Colonic mucosa (tissue), 4 donors: ENCODE data around the gene KIF13A. TPM values are rescaled to one million over a fixed set of nuclear protein-coding genes. Genes with fewer than 3 reads are reported as not detected.

Source experiments
- DNase-seq: peaks from one replicate; pipeline ENCODE4 v3.0.0-alpha.2; 2020
- H3K27ac ChIP-seq: fragments of 200-600 bp; one replicate; pipeline ENCODE4 v1.8.0; 2021
- H3K27me3 ChIP-seq: fragments of 200-600 bp; one replicate; pipeline ENCODE4 v1.8.0; 2021
- H3K36me3 ChIP-seq: fragments of 200-600 bp; one replicate; pipeline ENCODE4 v1.8.0; 2021
- H3K4me1 ChIP-seq: fragments of 200-600 bp; one replicate; pipeline ENCODE4 v1.8.0; 2021; ENCODE audit warnings: mild to moderate bottlenecking
- H3K4me3 ChIP-seq: fragments of 200-600 bp; one replicate; pipeline ENCODE4 v1.8.0; 2021
- H3K9ac ChIP-seq, 2 donors: one replicate each; pipeline ENCODE4 v1.7.0; 2013; ENCODE audit warnings: control low read depth in 2 of 2, low read depth in 2 of 2, low read length in 2 of 2
- H3K9me3 ChIP-seq: fragments of 200-600 bp; one replicate; pipeline ENCODE4 v1.8.0; 2021
- intact Hi-C: fragments of 100-400 bp; cut with DNase I; formaldehyde crosslinking; loops from one replicate; pipeline ENCODE4 v1.14.1; 2022
- total RNA-seq, 2 donors: library from RNA; stranded (reverse); fragmentation: NEBNext Ultra II Directional in 1 of 2; extraction: Animal tissue kit (Norgen Biotek cat#: 25700) in 1 of 2; gene quantifications; one replicate each; pipeline ENCODE4 v1.2.1, GENCODE V29; 2021
- TF ChIP-seq, protein P1 (sequence below): fragments of 200-600 bp; IDR thresholded peaks from one replicate; pipeline ENCODE4 v1.8.0; 2022; ENCODE audit warnings: antibody characterized with exemption, mild to moderate bottlenecking
- donor health status: healthy.
- donor health status: DM: no; HTN: no; CAD: no.
- donor health status: DM: no; HTN: no; CAD: no.

KIF13A gene
- total RNA-seq, 2 donors from 2014 or later = 43.7 to 54.0 TPM

DNA sequence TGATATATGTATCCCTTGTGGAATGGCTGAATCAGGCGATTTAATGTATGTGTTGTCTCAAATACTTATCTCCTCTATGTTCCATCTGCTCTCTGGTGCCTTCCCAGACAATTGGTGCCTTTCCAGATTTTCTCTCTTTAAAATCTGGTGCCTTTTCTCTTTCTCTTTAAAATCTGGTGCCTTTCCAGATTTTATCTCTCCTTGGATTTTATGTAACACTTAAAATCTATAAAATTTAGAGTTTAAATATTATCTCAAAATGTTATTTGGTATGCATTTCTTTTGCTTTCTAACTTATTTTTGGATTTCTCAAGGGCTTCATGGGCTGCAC is 116.3 kb downstream of the KIF13A start:
- Histone ChIP-seq H3K36me3 (no peaks in the 10 kb centered on the region), H3K4me3 (no peak overlapping the region), H3K27ac (no peak overlapping the region), H3K27me3 (no peaks in the 10 kb centered on the region), H3K9ac (no peak overlapping the region), H3K9me3 (no peaks in the 10 kb centered on the region), H3K4me1 (no peaks in the 10 kb centered on the region)
- DNase-seq = no peak
- TF ChIP-seq, protein P1, sequence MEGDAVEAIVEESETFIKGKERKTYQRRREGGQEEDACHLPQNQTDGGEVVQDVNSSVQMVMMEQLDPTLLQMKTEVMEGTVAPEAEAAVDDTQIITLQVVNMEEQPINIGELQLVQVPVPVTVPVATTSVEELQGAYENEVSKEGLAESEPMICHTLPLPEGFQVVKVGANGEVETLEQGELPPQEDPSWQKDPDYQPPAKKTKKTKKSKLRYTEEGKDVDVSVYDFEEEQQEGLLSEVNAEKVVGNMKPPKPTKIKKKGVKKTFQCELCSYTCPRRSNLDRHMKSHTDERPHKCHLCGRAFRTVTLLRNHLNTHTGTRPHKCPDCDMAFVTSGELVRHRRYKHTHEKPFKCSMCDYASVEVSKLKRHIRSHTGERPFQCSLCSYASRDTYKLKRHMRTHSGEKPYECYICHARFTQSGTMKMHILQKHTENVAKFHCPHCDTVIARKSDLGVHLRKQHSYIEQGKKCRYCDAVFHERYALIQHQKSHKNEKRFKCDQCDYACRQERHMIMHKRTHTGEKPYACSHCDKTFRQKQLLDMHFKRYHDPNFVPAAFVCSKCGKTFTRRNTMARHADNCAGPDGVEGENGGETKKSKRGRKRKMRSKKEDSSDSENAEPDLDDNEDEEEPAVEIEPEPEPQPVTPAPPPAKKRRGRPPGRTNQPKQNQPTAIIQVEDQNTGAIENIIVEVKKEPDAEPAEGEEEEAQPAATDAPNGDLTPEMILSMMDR = no peak
- intact Hi-C loops = no loop called here

DNA sequence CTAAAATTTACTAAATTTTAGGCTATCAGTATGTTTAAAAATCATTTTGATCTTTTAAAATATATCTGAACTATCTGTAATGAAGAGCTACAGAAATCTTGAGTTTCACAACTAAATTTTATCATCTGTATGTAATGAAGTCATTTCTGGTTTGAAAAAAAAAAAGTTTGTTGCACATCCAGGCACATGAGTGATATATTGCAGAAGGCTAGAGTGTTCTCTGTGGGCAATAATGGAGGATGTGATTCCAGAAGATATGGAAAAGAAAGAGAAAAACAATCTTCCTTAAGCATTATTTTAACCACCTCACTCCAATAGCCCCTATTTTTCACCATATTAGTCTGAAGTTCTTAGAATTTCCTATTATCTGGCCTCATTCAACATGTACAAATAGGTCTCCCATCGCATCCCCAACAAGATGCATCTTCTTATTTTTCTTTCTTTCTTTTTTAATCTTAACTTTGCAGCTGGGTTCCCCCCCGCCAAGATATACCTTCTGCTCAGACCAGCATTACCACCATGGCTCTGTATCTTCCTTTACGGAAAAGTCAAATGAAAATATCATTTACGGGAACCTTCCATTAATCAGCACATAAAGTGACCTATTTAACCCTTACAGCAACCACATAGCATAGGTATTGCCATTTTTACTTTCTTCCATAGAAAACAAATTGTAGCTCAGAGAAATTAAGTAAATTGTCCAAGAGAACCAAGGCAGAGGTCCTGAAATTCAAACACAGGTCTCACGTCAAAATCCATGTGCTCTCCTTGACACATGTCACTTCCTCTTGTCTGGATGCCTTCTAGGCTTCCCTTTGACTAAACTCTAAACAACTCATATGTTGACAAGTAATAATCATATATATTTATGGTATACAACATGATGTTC is 116.9 kb downstream of the KIF13A start:
- Histone ChIP-seq H3K4me1 (no peaks in the 10 kb centered on the region), H3K36me3 (no peaks in the 10 kb centered on the region), H3K27me3 (no peaks in the 10 kb centered on the region), H3K9ac (no peak overlapping the region), H3K4me3 (no peak overlapping the region), H3K27ac (no peak overlapping the region), H3K9me3 (no peaks in the 10 kb centered on the region)
- TF ChIP-seq, protein P1 = no peak
- intact Hi-C loops = no loop called here
- DNase-seq = no peak

DNA sequence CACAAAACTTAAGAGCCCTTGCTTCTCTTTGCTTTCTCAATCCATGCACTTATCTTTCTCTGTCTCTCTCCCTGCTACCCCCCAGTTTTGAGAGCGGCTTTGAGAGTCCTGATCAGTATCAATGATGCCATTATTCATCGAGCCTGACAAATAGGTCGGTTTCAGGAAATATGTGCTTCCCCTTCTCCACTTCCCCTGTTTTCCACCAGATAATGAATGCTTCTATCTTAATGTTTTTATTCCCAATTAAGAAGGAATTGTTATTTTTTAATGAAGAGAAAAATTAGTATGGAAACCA is 117.7 kb downstream of the KIF13A start:
- H3K9me3 ChIP-seq = no peaks in the 10 kb centered on the region
- H3K27me3 ChIP-seq = no peaks in the 10 kb centered on the region
- no peaks in the 10 kb centered on the region for H3K4me1 ChIP-seq
- no peak overlapping the region for H3K4me3 ChIP-seq
- TF ChIP-seq, protein P1 = no peak
- no peaks in the 10 kb centered on the region for H3K36me3 ChIP-seq
- H3K27ac ChIP-seq = no peak overlapping the region
- H3K9ac ChIP-seq = no peak overlapping the region
- no peak for DNase-seq
- intact Hi-C loops = loop anchor here (10.0 kb wide), 1 partner anchor 115 kb away; the partner anchor contains the start of gene KIF13A

DNA sequence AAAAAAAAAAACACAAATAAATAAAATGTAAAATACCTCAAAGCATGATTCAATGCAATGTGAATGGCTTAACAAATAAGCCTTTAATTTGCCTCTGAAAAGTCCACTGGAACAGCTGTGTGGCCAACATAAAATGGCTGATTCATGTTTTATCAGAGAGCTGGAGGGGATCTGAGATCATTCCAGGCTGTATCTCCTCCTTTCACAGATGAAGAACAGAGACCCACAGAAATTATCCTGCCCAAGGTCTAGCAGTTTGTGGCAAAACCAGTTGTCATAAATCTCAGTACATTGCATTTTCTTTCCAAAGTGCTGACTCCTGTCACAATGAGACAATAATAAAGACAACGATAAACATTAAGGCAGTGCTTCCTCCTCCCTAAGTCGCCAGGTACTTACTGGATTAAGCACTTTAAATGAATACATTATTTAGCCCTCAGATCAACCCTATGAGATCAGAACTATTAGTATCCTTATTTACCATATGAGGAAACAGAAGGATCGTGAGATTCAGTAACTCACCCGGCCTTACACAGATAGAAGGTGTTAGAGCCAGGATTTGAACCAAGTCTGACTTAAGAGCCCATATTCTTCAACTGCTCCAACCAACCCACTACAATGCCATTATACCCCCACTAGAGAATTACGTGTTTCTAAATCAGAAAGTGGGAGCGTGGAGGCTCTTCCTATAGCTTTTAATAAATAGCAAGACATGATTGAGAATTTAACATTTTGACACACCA is 118.3 kb downstream of the KIF13A start:
- Histone ChIP-seq H3K27me3 (no peaks in the 10 kb centered on the region), H3K4me1 (no peaks in the 10 kb centered on the region), H3K9me3 (no peaks in the 10 kb centered on the region), H3K4me3 (no peak overlapping the region), H3K9ac (no peak overlapping the region), H3K36me3 (no peaks in the 10 kb centered on the region), H3K27ac (no peak overlapping the region)
- TF ChIP-seq, protein P1 = no peak
- intact Hi-C loops = loop anchor here (10.0 kb wide), 1 partner anchor 116 kb away; the partner anchor contains the start of gene KIF13A
- DNase-seq = no peak

DNA sequence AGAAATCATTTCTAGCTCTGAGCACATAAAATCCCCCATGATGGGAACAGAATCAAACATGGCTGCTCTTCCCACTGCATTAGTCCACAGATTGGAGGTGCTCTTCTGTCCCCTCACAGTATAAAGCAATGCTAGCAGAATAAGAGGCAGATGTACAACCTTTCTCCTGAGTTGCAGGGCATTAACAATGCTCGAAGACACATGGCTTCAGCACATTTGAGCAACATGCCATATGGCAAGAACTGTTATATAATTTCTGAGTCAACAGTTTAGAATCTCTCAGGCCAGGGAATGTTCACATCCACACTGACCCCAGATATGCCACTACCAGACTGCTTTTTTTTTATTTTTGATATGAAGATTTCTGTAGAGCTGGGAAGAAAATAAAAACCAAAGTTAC is 119.6 kb downstream of the KIF13A start:
- Histone ChIP-seq H3K9me3 (no peaks in the 10 kb centered on the region), H3K4me1 (no peaks in the 10 kb centered on the region), H3K36me3 (no peaks in the 10 kb centered on the region), H3K27ac (no peak overlapping the region), H3K4me3 (no peak overlapping the region), H3K27me3 (no peaks in the 10 kb centered on the region), H3K9ac (no peak overlapping the region)
- TF ChIP-seq, protein P1 = no peak
- DNase-seq = no peak
- intact Hi-C loops = loop anchor here (10.0 kb wide), 1 partner anchor 117 kb away; the partner anchor contains the start of gene KIF13A
